HEK293 (cell line): Measurements from ENCODE around the gene ACTL8.

ENCODE experiments used
- ATF2 ChIP-seq: fragments of 450-650 bp; formaldehyde crosslinking; IDR thresholded peaks from 2 replicates; pipeline ENCODE4 v1.5.1; 2016; ENCODE audit warnings: missing biosample characterization, missing genetic modification characterization, low read depth
- BCL11A ChIP-seq: fragments of 450-650 bp; formaldehyde crosslinking; IDR thresholded peaks from 2 replicates; pipeline ENCODE4 v1.5.1; 2016; ENCODE audit warnings: low read depth, missing biosample characterization, missing genetic modification characterization
- BCL6B ChIP-seq: fragments of 450-650 bp; formaldehyde crosslinking; IDR thresholded peaks from 2 replicates; pipeline ENCODE4 v1.5.1; 2017; ENCODE audit warnings: missing biosample characterization, missing genetic modification characterization
- FEZF1 ChIP-seq: fragments of 450-650 bp; formaldehyde crosslinking; IDR thresholded peaks from 2 replicates; pipeline ENCODE4 v1.5.1; 2016; ENCODE audit warnings: missing biosample characterization, missing genetic modification characterization
- HOXC10 ChIP-seq: sonication (generic); formaldehyde crosslinking; IDR thresholded peaks from 2 replicates; pipeline ENCODE4 v1.8.1; 2023; ENCODE audit warnings: mild to moderate bottlenecking, missing genetic modification reagents
- OSR2 ChIP-seq: fragments of 450-650 bp; formaldehyde crosslinking; IDR thresholded peaks from 2 replicates; pipeline ENCODE4 v1.5.1; 2016; ENCODE audit warnings: missing biosample characterization, missing genetic modification characterization
- TCF7L2 ChIP-seq: IDR thresholded peaks from 2 replicates; pipeline ENCODE4 v1.6.1; 2011; ENCODE audit warnings: low read depth, mild to moderate bottlenecking, inconsistent platforms, low read length, moderate library complexity, borderline replicate concordance
- ZBTB21 ChIP-seq: fragments of 450-650 bp; formaldehyde crosslinking; IDR thresholded peaks from 2 replicates; pipeline ENCODE4 v1.5.1; 2017; ENCODE audit warnings: missing biosample characterization, missing genetic modification characterization
- ZNF214 ChIP-seq: fragments of 450-650 bp; formaldehyde crosslinking; IDR thresholded peaks from 2 replicates; pipeline ENCODE4 v1.5.1; 2017; ENCODE audit warnings: missing biosample characterization, mild to moderate bottlenecking, missing genetic modification characterization, borderline replicate concordance
- ZNF239 ChIP-seq: fragments of 450-650 bp; formaldehyde crosslinking; IDR thresholded peaks from 2 replicates; pipeline ENCODE4 v1.5.1; 2016; ENCODE audit warnings: missing biosample characterization, missing genetic modification characterization
- ZNF350 ChIP-seq: fragments of 450-650 bp; formaldehyde crosslinking; IDR thresholded peaks from 2 replicates; pipeline ENCODE4 v1.5.0; 2017; ENCODE audit warnings: missing biosample characterization, mild to moderate bottlenecking, missing genetic modification characterization
- ZNF518A ChIP-seq: fragments of 450-650 bp; formaldehyde crosslinking; conservative IDR thresholded peaks from 2 replicates; pipeline ENCODE4 v1.5.1; 2016; ENCODE audit warnings: low read depth, missing biosample characterization, missing genetic modification characterization
- ZNF529 ChIP-seq: fragments of 450-650 bp; formaldehyde crosslinking; IDR thresholded peaks from 2 replicates; pipeline ENCODE4 v1.5.1; 2017; ENCODE audit warnings: missing genetic modification characterization, missing biosample characterization; ENCODE audit not compliant: insufficient replicate concordance
- ZNF530 ChIP-seq: fragments of 450-650 bp; formaldehyde crosslinking; IDR thresholded peaks from 2 replicates; pipeline ENCODE4 v1.5.1; 2016; ENCODE audit warnings: low read depth, missing biosample characterization, missing genetic modification characterization
- ZNF654 ChIP-seq: fragments of 450-650 bp; formaldehyde crosslinking; IDR thresholded peaks from 2 replicates; pipeline ENCODE4 v1.5.1; 2016; ENCODE audit warnings: low read depth, missing biosample characterization, missing genetic modification characterization
- ZNF658 ChIP-seq: fragments of 450-650 bp; formaldehyde crosslinking; IDR thresholded peaks from 2 replicates; pipeline ENCODE4; 2016; ENCODE audit warnings: missing biosample characterization, missing genetic modification characterization
- ZNF707 ChIP-seq: fragments of 450-650 bp; formaldehyde crosslinking; IDR thresholded peaks from 2 replicates; pipeline ENCODE4 v1.5.1; 2016; ENCODE audit warnings: missing biosample characterization, missing genetic modification characterization
- ZNF830 ChIP-seq: fragments of 450-650 bp; IDR thresholded peaks from 2 replicates; pipeline ENCODE4 v1.5.0; 2018; ENCODE audit warnings: missing biosample characterization, missing genetic modification characterization, low read depth, mild to moderate bottlenecking, moderate library complexity
- TF ChIP-seq, protein P1 (sequence below): fragments of 450-650 bp; formaldehyde crosslinking; IDR thresholded peaks from 2 replicates; pipeline ENCODE4 v1.5.1; 2017; ENCODE audit warnings: missing biosample characterization, missing genetic modification characterization
- TF ChIP-seq, protein P2 (sequence below): fragments of 450-650 bp; formaldehyde crosslinking; IDR thresholded peaks from 2 replicates; pipeline ENCODE4 v1.5.1; 2016; ENCODE audit warnings: missing biosample characterization, missing genetic modification characterization
- TF ChIP-seq, protein P3 (sequence below): fragments of 450-650 bp; formaldehyde crosslinking; IDR thresholded peaks from 2 replicates; pipeline ENCODE4 v1.5.1; 2016; ENCODE audit warnings: missing biosample characterization, missing genetic modification characterization
- TF ChIP-seq, protein P4 (sequence below): fragments of 450-650 bp; formaldehyde crosslinking; IDR thresholded peaks from 2 replicates; pipeline ENCODE4 v1.5.1; 2017; ENCODE audit warnings: missing biosample characterization, mild to moderate bottlenecking, missing genetic modification characterization, moderate library complexity

Gene ACTL8

DNA sequence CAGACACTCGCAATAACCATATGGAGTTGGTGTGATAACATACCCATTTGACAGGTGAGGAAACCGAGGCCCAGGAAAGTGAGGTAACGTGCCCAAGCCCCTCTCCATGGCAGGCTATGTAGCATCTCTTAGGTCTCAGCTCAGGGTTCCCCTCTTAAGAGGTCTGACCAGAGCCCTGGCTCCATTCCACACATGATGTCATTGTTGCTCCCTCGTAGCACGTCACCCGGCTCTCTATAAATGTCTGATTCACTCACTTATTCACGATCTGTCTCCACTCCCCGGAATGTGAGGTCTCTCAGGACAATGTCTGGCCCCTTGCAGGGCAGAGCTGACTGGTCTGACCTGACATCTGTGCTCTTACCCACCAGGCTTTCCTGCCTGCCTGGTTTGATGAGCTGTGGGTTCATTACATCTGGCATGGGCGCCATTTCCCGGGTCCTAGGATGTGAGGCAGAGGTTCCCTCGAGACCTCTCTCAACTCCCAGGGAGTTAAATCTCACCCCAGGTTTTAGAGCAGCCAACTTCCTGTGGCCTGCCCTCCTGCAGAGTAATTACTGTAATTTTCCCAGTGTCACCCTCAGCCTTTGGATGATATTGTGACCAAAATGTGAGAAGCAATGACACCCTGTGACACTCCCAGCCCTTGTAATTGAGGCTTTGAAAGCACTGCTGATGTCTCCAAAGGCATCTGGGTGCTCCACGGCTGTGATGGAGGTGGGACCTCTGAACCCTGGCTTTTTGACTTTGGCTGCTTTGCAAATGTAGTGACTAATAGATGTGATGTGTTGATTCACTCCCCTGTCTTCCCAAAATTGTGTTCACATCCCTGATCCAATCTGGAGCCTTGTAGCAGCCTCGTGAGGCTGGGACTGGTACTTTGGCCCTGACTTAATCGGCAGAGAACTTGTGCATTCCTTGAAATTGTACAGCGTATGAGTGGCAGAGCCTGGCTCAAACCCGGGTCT lies 10.6 kb downstream of the ACTL8 start (continued):
- no peak for TF ChIP-seq ZNF518A
- no peak for TF ChIP-seq ZNF530 (tag by site-specific recombination)
- TF ChIP-seq ZNF214, result no peak
- TF ChIP-seq, protein P1, sequence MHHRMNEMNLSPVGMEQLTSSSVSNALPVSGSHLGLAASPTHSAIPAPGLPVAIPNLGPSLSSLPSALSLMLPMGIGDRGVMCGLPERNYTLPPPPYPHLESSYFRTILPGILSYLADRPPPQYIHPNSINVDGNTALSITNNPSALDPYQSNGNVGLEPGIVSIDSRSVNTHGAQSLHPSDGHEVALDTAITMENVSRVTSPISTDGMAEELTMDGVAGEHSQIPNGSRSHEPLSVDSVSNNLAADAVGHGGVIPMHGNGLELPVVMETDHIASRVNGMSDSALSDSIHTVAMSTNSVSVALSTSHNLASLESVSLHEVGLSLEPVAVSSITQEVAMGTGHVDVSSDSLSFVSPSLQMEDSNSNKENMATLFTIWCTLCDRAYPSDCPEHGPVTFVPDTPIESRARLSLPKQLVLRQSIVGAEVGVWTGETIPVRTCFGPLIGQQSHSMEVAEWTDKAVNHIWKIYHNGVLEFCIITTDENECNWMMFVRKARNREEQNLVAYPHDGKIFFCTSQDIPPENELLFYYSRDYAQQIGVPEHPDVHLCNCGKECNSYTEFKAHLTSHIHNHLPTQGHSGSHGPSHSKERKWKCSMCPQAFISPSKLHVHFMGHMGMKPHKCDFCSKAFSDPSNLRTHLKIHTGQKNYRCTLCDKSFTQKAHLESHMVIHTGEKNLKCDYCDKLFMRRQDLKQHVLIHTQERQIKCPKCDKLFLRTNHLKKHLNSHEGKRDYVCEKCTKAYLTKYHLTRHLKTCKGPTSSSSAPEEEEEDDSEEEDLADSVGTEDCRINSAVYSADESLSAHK (tag by site-specific recombination), result no peak
- no peak for TF ChIP-seq ZNF239 (tag by site-specific recombination)
- TF ChIP-seq FEZF1 (tag by site-specific recombination), result peak; percentile 21; the same call in 1 of the 2 replicates
- no peak for TF ChIP-seq ZNF707
- TF ChIP-seq ZNF529, result no peak
- TF ChIP-seq ZNF658, result no peak
- no peak for TF ChIP-seq ZNF350 (tag by site-specific recombination)
- TF ChIP-seq, protein P2, sequence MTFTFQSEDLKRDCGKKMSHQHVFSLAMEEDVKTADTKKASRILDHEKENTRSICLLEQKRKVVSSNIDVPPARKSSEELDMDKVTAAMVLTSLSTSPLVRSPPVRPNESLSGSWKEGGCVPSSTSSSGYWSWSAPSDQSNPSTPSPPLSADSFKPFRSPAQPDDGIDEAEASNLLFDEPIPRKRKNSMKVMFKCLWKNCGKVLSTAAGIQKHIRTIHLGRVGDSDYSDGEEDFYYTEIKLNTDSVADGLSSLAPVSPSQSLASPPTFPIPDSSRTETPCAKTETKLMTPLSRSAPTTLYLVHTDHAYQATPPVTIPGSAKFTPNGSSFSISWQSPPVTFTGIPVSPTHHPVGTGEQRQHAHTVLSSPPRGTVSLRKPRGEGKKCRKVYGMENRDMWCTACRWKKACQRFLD (tag by site-specific recombination), result no peak
- TF ChIP-seq HOXC10 (CRISPR knock-in tag), result no peak
- TF ChIP-seq ATF2 (tag by site-specific recombination), result peak; percentile 91
- no peak; the same call in 1 of the 2 replicates for TF ChIP-seq OSR2 (tag by site-specific recombination)
- TF ChIP-seq, protein P3, sequence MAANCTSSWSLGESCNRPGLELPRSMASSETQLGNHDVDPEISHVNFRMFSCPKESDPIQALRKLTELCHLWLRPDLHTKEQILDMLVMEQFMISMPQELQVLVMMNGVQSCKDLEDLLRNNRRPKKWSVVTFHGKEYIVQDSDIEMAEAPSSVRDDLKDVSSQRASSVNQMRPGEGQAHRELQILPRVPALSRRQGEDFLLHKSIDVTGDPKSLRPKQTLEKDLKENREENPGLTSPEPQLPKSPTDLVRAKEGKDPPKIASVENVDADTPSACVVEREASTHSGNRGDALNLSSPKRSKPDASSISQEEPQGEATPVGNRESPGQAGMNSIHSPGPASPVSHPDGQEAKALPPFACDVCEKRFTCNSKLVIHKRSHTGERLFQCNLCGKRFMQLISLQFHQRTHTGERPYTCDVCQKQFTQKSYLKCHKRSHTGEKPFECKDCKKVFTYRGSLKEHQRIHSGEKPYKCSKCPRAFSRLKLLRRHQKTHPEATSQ (tag by site-specific recombination), result no peak
- TF ChIP-seq BCL11A (tag by site-specific recombination), result no peak
- TF ChIP-seq TCF7L2, result no peak
- TF ChIP-seq, protein P4, sequence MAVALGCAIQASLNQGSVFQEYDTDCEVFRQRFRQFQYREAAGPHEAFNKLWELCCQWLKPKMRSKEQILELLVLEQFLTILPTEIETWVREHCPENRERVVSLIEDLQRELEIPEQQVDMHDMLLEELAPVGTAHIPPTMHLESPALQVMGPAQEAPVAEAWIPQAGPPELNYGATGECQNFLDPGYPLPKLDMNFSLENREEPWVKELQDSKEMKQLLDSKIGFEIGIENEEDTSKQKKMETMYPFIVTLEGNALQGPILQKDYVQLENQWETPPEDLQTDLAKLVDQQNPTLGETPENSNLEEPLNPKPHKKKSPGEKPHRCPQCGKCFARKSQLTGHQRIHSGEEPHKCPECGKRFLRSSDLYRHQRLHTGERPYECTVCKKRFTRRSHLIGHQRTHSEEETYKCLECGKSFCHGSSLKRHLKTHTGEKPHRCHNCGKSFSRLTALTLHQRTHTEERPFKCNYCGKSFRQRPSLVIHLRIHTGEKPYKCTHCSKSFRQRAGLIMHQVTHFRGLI (tag by site-specific recombination), result no peak
- no peak for TF ChIP-seq ZNF654 (tag by site-specific recombination)
- no peak for TF ChIP-seq BCL6B (tag by site-specific recombination)
- no peak for TF ChIP-seq ZNF830 (tag by site-specific recombination)
- peak; percentile 79 for TF ChIP-seq ZBTB21 (tag by site-specific recombination)
